GM21515 (cell line): ENCODE results near the gene SLC5A5.
"Not testable (repeated sequence)": the region's sequence is repeated elsewhere in the genome, so short reads cannot be mapped to it uniquely, and the experiment has no call there.

Source experiments
- ATAC-seq: cut with Tn5 transposase; IDR thresholded peaks from one replicate; pipeline ENCODE4 v1.9.1; 2021; ENCODE audit not compliant: unreplicated experiment

Gene SLC5A5

DNA sequence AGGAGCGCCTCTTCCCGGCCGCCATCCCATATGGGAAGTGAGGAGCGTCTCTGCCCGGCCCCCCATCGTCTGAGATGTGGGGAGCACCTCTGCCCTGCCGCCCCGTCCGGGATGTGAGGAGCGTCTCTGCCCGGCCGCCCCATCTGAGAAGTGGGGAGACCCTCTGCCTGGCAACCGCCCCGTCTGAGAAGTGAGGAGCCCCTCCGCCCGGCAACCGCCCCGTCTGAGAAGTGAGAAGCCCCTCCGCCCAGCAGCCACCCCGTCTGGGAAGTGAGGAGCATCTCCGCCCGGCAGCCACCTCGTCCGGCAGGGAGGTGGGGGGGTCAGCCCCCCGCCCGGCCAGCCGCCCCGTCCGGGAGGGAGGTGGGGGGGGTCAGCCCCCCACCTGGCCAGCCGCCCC is 46.4 kb downstream of the SLC5A5 start:
- not testable (repeated sequence) for ATAC-seq

DNA sequence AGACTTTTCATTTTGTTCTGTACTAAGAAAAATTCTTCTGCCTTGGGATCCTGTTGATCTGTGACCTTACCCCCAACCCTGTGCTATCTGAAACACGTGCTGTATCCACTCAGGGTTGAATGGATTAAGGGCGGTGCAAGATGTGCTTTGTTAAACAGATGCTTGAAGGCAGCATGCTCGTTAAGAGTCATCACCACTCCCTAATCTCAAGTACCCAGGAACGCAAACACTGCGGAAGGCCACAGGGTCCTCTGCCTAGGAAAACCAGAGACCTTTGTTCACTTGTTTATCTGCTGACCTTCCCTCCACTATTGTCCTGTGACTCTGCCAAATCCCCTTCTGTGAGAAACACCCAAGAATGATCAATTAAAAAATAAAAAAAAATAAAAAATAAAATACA is 47.4 kb downstream of the SLC5A5 start:
- ATAC-seq = not testable (repeated sequence)

DNA sequence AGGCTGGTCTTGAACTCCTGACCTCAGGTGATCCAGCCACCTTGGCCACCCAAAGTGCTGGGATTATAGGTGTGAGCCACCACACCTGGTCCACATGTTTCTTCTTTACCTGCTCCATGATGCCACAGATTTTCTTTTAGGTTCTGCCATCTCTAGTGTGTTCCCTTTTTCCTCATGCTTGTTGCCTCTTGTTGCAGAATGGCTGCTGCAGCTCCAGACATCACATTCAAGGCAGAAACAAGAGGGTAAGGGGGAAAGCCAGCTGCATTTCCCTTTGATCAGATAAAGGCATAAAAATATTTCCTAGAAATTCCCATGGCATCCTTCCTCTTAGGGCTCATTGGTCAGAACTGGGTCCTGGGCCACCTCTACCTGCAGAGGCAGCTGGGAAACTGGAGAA is 48.8 kb downstream of the SLC5A5 start:
- ATAC-seq = no peak

DNA sequence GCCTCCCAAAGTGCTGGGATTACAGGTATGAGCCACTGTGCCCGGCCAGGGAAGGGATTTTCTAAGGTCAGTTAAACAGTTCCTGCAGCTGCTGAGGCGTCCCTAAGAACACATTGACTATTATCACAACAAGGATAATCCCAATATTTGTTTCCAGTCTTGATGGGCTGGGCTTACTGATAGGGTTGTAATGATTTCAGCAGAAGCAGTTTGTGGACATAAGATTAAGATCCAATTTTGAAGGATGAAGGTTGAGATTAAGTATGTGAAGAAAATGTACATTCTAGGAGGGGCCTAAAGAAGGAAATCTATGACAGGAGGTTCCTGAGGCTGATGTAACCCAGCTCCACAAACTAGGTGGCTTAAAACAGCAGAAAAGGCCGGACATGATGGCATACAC is 50.4 kb downstream of the SLC5A5 start:
- no peak for ATAC-seq

DNA sequence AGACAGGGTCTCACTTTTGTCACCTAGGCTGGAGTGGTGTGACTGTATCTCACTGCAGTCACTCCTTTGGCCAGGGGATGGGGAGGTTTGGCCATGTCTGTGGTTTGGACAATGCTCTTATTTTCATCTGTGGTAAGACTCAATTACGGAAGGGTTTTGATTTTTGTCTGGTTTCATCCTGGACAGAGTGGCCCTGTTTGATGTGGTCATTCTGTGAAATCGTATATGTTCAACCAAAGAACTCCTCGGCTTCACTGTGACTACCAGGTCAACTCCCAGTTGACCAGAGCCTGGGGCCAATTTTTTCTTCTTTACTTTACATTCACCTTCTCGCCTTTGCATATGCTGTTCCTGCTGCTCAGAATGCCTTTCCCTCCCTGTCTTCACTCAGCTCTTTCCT is 54.3 kb downstream of the SLC5A5 start:
- ATAC-seq = no peak

DNA sequence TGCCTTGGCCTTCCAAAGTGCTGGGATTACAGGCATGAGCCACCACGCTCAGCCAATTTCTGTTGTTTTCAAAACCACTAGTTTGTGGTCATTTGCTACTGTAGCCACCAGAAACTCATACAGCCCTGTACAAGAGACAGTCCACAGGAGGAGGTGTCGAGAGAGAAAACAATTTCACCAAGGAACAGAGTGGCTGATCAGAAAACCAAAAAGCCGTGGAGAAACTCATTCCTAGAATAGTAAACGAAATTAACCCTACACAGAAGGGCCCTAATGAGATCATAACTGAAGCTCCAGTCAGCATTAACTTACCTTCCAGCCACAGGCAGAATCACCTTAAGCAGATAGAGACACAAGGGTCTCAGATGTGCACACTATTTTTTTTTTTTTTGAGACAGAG is 57.3 kb downstream of the SLC5A5 start:
- ATAC-seq = no peak

DNA sequence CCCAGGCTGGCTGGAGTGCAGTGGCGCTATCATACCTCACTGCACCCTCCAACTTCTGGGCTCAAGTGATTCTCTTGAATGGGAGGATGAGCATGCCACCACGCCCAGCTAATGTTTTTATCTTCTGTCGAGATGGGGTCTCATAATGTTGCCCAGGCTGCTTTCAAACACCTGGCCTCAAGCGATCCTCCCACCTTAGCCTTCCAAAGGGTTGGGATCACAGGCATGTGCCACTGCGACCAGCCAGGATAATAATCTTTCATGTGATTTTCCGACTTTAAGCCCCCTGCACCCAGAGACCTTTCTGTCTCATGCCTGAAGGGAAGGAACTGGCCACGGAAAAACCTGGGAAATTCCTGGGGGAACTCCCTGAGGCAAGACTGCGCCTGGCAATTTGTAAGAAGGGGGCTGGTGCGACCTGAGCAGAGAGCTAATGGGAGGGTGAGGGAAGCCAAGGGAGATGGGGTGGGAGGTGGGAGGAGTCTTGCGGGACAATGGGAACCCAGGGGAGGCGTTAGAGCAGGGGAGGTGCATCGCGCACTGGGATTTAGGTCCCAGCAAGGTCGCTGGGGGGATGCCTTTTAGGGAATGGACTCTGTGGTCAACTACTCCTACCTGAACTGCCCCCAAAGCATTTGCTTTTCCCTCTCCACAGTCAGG is 59.9 kb downstream of the SLC5A5 start:
- no peak for ATAC-seq

DNA sequence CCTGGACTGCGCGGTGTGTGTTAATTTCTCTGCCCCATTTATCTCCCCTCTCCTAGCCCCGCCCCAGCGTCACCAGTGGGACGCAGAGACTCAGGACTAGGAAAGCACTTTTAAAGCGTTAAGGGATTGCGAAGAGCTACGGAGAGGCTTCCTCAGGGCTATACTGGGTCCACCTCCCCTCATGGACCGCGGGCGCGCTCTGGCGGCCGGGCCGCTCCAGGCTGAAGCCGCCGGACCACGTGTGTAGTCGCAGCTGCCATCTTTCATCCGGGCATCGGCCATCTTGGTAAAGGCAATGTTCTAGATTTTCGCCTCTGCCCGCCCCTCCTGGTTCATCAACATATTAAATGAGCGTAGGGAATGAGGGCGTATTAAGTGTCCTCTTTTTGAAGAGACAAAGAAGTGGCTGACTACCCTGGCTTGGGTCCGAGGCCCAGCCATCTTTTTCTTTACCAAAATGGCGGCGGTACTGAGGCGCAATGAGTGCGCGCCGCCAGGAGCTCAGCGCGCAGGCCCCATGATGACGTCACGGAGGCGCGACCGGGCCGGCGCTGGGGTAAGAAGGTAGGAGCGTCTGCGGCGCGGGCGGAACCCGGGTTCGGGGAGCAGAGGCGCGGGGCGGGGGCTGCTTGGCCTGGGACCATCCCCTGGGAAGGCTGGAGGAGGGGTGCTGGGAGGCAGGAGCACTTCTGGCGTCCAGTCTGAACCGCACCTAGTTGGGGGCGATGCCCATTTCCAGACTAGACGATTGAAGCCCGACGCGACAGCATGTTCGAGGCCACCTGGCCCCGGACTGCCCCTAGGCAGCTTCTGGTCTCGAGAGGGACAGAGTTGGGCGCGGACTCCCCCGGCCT is 61.0 kb downstream of the SLC5A5 start, which contains the start of gene CCDC124:
TSS of gene CCDC124 (plus strand) at position 531 of the 854 bp plus-strand sequence. CDS start 3,406 bp downstream, outside the sequence.
- ATAC-seq = peak; percentile 71

DNA sequence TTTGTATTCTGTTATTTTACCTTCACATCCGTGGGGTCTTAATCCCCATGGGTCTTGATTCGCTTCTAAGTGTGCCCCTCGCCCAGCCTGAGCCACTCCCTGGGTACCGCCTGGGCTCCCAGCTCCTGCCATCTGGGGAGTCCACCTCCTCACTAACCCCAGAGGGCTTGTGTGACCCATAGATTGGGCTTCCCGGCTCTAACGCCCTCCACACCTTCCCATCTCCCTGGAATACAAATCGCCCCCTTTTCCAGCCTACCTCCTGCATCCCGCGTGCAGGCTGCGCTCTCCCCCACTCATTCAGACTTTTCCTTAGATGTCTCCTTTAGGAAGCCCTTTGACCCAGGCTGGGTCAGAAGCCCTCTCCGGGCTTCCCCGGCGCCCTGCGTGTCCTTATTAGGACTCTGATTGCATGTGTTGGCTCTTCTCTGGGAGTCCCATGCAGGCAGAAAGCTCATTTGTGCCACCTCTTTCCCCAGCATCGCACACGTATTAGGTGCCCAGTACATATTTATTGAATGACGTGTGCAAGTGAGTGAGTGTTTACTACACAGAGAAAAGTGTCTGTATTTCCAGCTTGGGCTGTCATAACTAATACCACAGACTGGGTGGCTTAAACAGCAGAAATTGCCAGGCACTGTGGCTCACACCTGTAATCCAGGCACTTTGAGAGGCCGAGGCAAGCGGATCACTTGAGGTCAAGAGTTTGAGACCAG is 61.8 kb downstream of the SLC5A5 start:
- ATAC-seq = no peak

DNA sequence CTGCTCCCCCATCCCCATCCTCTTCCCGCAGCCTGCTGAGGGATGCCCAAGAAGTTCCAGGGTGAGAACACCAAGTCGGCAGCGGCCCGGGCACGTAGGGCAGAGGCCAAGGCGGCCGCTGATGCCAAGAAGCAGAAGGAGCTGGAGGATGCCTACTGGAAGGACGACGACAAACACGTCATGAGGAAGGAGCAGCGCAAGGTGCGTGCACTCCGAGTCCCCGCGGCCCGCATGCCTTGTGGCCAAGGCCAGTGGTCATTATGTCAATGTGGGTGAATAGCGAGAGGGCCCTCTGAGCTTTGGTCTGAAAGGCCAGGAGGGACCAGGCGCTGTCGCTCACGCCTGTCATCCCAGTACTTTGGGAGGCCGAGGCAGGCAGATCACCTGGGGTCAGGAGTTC is 64.6 kb downstream of the SLC5A5 start:
- no peak for ATAC-seq

DNA sequence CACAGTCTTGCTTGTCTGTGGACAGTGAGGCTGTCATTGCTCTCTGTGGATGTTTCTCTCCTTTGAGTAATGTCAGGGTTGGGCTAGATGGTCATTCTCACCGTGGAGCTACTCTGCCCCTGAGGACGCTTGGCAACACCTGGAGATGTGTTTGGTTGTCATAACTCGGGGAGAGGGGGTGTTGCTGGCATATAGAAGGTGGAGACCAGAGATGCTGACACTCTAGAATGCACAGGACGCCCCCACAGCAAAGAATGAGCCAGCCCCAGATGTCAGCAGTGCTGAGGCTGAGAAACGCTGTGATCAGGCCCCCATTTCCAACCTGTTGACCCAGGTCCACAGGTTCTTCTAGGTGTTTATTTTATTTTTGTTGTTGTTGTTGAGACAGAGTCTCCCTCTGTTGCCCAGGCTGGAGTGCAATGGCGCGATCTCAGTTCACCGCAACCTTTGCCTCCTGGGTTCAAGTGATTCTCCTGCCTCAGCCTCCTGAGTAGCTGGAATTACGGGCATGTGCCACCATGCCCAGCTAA is 65.7 kb downstream of the SLC5A5 start:
- ATAC-seq = no peak

DNA sequence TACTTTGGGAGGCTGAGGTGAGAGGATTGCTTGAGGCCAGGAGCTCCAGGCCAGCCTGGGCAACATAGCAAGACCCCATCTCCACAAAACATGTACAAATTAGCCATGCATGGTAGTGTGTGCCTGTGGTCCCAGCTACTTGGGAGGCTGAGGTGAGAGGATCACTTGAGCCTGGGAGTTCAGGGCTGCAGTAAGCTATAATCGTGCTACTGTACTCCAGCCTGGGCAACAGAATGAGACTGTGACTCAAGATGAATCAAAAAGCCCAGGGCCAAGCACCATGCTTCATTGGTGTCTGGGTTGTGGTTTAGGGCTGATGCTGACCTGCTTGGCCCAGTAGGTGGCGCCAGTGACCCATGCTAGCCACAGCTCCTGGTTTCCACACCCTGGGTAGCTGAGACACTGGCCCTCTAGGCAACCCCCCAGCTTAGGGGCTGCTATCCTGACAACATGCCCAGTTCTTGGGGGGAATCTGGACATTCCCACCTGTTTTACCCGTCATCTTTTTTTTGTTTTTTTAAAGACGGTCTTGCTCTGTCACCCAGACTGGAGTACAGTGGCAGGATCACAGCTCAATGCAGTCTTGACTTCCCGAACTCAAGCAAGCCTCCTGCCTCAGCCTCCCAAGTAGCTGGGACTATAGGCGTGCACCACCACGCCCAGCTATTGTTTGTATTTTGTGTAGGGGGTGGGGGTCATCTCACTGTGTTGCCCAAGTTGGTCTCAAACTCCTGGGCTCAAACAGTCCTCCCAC is 66.5 kb downstream of the SLC5A5 start:
- no peak for ATAC-seq

DNA sequence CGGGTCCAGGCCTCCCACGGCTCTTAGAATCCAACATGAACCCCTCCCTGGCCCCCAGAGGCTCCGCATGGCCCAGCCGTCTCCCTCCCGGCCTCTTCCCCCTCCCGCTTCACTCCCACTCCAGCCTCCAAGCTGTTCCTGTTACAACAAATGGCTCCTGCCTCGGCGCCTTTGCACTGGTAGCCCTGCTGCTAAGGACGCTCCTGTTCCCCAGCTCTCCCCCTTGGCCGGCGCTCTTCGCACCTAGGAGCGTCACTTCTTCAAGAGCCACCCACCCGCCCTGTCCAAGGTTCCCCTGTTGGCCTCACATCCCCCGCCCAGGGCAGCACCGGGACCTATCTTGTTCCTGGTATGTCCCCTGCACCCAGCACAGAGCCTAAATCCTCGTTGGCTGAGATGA is 70.4 kb downstream of the SLC5A5 start:
- no peak for ATAC-seq

DNA sequence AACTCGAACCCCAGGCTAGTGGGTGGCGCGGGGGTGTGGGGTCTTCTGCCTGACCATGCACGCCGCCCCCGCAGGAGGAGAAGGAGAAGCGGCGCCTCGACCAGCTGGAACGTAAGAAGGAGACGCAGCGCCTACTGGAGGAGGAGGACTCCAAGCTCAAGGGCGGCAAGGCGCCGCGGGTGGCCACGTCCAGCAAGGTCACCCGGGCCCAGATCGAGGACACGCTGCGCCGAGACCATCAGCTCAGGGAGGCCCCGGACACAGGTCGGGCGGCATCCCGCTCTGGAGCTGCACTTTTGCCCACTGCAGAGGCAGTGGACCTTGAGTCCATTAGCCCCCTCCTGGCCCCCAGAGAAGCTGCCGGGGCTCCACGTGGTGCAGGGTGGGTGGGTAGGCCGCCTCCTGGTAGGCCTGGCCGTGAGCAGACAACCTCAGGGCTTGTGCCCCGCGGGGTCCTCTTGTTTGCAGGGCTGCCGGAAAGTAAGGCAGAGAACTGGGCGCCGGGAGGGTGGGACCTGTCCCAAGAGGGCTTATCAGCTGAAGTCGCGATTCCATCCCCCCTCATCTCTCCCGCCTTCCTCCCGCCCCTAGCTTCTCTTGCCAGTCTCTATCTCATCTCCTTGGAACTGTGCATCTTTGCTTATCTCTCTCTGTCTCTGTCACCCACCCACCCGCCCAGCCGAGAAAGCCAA is 71.0 kb downstream of the SLC5A5 start:
- no peak for ATAC-seq

DNA sequence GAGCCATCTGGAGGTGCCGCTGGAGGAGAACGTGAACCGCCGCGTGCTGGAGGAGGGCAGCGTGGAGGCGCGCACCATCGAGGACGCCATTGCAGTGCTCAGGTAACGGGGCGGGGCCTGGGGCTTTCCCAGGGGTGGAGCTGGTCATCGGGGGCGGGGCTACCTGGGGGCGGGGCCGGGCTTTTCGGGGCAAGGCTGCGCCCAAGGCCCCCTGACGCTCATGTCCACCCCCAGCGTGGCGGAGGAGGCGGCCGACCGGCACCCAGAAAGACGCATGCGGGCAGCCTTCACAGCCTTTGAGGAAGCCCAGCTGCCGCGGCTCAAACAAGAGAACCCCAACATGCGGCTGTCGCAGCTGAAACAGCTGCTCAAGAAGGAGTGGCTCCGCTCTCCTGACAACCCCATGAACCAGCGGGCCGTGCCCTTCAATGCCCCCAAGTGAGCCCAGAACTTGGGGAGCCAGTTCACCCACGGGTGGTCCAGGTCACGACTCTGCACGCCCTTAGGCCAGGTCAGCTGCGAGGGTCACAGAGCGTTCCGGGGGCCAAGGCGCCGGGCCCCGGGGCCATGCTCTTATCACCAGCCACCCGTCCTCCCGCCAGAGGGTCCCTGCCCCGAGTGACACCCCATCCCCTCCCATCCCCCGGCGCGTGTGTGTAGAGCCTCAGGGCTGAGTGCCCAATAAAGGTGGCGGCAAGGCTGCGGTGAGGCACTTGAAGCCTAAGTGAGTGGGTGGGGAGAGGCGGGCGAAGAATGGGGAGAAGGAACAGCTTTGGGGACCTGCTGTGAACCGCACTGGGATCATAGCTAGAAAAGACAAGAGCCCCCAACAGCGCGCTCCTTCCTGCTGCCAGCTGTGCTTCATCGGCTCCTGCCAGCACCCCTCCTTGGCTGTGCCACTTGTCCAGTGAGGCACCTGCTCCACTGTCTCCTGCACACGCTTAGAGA is 71.8 kb downstream of the SLC5A5 start:
- ATAC-seq = no peak

DNA sequence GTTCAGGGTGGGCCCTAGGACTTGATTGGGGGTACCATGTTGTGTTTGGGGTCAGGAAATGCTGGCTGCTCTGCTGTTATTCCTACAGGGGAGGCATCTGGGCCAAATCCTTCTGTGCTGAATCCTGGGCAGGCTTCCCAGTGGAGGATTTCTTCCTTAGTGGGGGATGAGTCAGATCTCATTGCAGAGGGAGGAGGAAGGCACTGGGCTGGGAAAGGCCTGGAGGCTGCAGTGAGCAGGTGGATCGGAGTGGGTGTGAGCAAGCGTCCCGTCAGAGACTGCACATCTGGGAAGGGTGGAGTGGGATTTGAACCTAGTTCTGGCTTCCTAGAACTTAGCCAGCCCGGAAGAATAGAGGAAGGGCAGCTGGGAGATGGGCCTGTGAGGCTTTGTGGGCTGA is 72.6 kb downstream of the SLC5A5 start:
- ATAC-seq = no peak
